K562 (cell line): ENCODE measurements around the gene TRANK1. TPM values are rescaled to one million over a fixed set of nuclear protein-coding genes. Genes with fewer than 3 reads are reported as not detected.

Experiments used
- ARID3A ChIP-seq: IDR thresholded peaks from 2 replicates; pipeline ENCODE4 v1.6.1; 2012; ENCODE audit warnings: low read depth, low read length, improper control_type of control experiment, borderline replicate concordance
- BDP1 ChIP-seq: IDR thresholded peaks from 3 replicates; pipeline ENCODE4 v1.6.1; 2011; ENCODE audit not compliant: insufficient read length, insufficient read depth
- CBX8 ChIP-seq: fragments of 200-600 bp; sonication (generic); IDR thresholded peaks from 2 replicates; pipeline ENCODE4 v1.6.1; 2012; ENCODE audit warnings: borderline replicate concordance, mixed run types, low read depth, mild to moderate bottlenecking, moderate library complexity, mixed read lengths, low read length, control low read depth, inconsistent platforms; ENCODE audit not compliant: poor library complexity, severe bottlenecking; ENCODE audit errors: extremely low read depth
- CTBP1 ChIP-seq: fragments of 450-650 bp; IDR thresholded peaks from 2 replicates; pipeline ENCODE4 v1.6.1; 2016; ENCODE audit warnings: borderline replicate concordance
- FOXK1 ChIP-seq: sonication (generic); formaldehyde crosslinking; IDR thresholded peaks from 2 replicates; pipeline ENCODE4 v1.8.0; 2022; ENCODE audit warnings: missing genetic modification reagents, mild to moderate bottlenecking, borderline replicate concordance
- FOXM1 ChIP-seq, 2 experiments: fragments of 450-650 bp in 1 of 2; sonication (generic) in 1 of 2; formaldehyde crosslinking in 1 of 2; IDR thresholded peaks; 2 replicates each; pipeline versions ENCODE4 v1.6.1 to v1.9.0; 2017 to 2022; ENCODE audit warnings: low read depth in 2 of 2, mild to moderate bottlenecking in 2 of 2, missing genetic modification reagents in 1 of 2, moderate library complexity in 1 of 2
- HDAC1 ChIP-seq, 2 experiments: fragments of 450-650 bp; IDR thresholded peaks; 2 replicates each; pipeline ENCODE4 v1.6.1; 2016 to 2017; ENCODE audit warnings: inconsistent platforms in 1 of 2, mild to moderate bottlenecking in 1 of 2, moderate library complexity in 1 of 2
- KDM2B ChIP-seq: fragments of 250-450 bp; sonication (Bioruptor Pico); IDR thresholded peaks from 2 replicates; pipeline ENCODE4 v1.8.0; 2021; ENCODE audit warnings: mild to moderate bottlenecking, moderate library complexity
- KLF13 ChIP-seq: fragments of 450-650 bp; IDR thresholded peaks from 2 replicates; pipeline ENCODE4 v1.6.1; 2016; ENCODE audit warnings: missing genetic modification characterization, low read depth, mild to moderate bottlenecking, missing compliant biosample characterization, moderate library complexity, borderline replicate concordance
- MTA1 ChIP-seq: fragments of 450-650 bp; IDR thresholded peaks from 2 replicates; pipeline ENCODE4 v1.6.1; 2017; ENCODE audit warnings: borderline replicate concordance
- MTA3 ChIP-seq: fragments of 450-650 bp; formaldehyde crosslinking; IDR thresholded peaks from 2 replicates; pipeline ENCODE4 v1.6.1; 2017; ENCODE audit warnings: mild to moderate bottlenecking, borderline replicate concordance
- POLR2AphosphoS2 ChIP-seq: IDR thresholded peaks from 2 replicates; pipeline ENCODE4 v1.6.1; 2012; ENCODE audit warnings: low read length, improper control_type of control experiment
- POU5F1 ChIP-seq: fragments of 150-350 bp; IDR thresholded peaks from 2 replicates; pipeline ENCODE4 v1.6.1; 2014; ENCODE audit warnings: borderline replicate concordance, low read length, low read depth, mild to moderate bottlenecking; ENCODE audit not compliant: partially characterized antibody
- RBM22 ChIP-seq: fragments of 200-400 bp; formaldehyde crosslinking; IDR thresholded peaks from 2 replicates; pipeline ENCODE4 v1.6.1; 2018; ENCODE audit warnings: low read length, low read depth; ENCODE audit not compliant: poor library complexity, severe bottlenecking
- SMAD3 ChIP-seq: fragments of 450-650 bp; formaldehyde crosslinking; conservative IDR thresholded peaks from 2 replicates; pipeline ENCODE4 v1.4.0; 2020; ENCODE audit warnings: mild to moderate bottlenecking
- SMARCC2 ChIP-seq: fragments of 450-650 bp; IDR thresholded peaks from 2 replicates; pipeline ENCODE4 v1.6.1; 2017; ENCODE audit warnings: antibody characterized with exemption, moderate library complexity, mild to moderate bottlenecking, low read depth
- SREBF1 ChIP-seq: fragments of 150-350 bp; IDR thresholded peaks from 2 replicates; pipeline ENCODE4 v1.6.1; 2014; ENCODE audit warnings: antibody characterized with exemption, low read depth, low read length, borderline replicate concordance
- TRIM24 ChIP-seq, 2 experiments: fragments of 450-650 bp; IDR thresholded peaks; 2 replicates each; pipeline ENCODE4 v1.6.1; 2016
- ZNF24 ChIP-seq: fragments of 450-650 bp; IDR thresholded peaks from 2 replicates; pipeline ENCODE4 v1.6.1; 2016
- ZNF395 ChIP-seq: fragments of 200-800 bp; sonication (Bioruptor generic); IDR thresholded peaks from 2 replicates; pipeline ENCODE4 v1.6.1; 2017; ENCODE audit warnings: missing genetic modification characterization, missing compliant biosample characterization
- ZNF398 ChIP-seq: fragments of 250-450 bp; sonication (Bioruptor Pico); IDR thresholded peaks from 2 replicates; pipeline ENCODE4 v1.8.0; 2021; ENCODE audit warnings: moderate library complexity, mild to moderate bottlenecking, inconsistent platforms
- ZNF583 ChIP-seq: fragments of 250-450 bp; sonication (Bioruptor Pico); IDR thresholded peaks from 2 replicates; pipeline ENCODE4 v1.4.0; 2020
- polyA plus RNA-seq, 8 experiments: library from polyadenylated mRNA; depleted of rRNA in 4 of 8; stranded (reverse) in 5 of 8; unstranded in 3 of 8; fragments of >200 nt; fragmentation: Nextera tagmentation in 2 of 8; fragmentation: Illumina TruSeq in 1 of 8; extraction: Ambion mirVana in 2 of 8; extraction: Trizol in 1 of 8; gene quantifications; 2 replicates each; pipeline versions ENCODE4 v1.2.1 to v1.2.3, GENCODE V29; 2011 to 2014; ENCODE audit warnings: inconsistent platforms in 1 of 8, missing spikeins in 1 of 8
- total RNA-seq, 7 experiments: library from RNA; depleted of rRNA in 6 of 7; stranded (reverse); fragments of >200 nt in 6 of 7; fragmentation: Illumina TruSeq in 2 of 7; extraction: Trizol in 2 of 7; gene quantifications; 2 replicates each; pipeline versions ENCODE4 v1.2.1 to v1.2.3, GENCODE V29; 2011 to 2021; ENCODE audit warnings: low replicate concordance in 1 of 7

TRANK1 gene
- total and polyA plus RNA-seq, 9 of the 15 experiments (the other 6 are each of a cell fraction or from before 2014, with no cell fraction given), result 0.41 to 5.3 (median 2.1) TPM

DNA sequence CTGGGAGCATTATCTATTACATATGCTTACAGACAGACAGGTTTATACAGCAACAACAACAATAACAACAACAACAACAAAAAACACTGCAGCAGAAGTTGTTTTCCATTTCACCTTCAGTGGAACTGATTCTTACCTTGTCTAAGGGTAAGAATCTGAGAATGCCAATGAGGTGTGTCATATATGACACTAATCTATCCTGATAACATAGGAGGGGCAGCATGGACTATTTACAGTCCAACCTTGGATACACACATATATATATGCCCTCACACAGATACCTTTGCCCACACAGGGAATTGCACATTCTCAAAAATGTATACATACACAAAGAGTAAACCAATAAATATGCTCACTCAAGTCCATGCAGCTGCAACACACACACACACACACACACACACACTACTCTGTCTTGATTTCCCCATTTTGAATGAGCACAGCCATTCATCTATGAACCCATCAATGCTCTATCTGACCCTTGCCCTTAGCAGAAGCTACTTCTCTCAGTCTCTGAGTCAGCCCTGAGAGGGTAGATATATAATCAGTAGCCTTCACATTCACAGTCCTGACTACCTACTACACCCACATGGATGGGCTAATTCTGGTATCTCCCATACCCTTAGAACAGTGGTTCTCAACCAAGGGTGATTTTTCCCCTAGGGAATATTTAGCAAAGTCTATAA is 9.7 kb upstream of the TRANK1 start (continued):
- TF ChIP-seq KDM2B (CRISPR knock-in tag) (no peak), FOXM1 (IDR thresholded peaks at IDR 0.05; ENCODE audit: low read depth) (peak; percentile 67; the same call in 1 of the 2 replicates), FOXM1 (CRISPR knock-in tag; IDR thresholded peaks at IDR 0.05; ENCODE audit: low read depth) (no peak), ZNF583 (CRISPR knock-in tag) (no peak), POU5F1 (no peak), HDAC1 (IDR thresholded peaks at IDR 0.05) (peak in 1 of 2 experiments; percentile 75; a peak in 1 of 4 replicates), FOXK1 (no peak), BDP1 (no peak), MTA3 (no peak), ARID3A (no peak), ZNF395 (CRISPR knock-in tag) (no peak; the same call in 1 of the 2 replicates), ZNF24 (no peak), CBX8 (no peak), SREBF1 (no peak), KLF13 (tag) (no peak), ZNF398 (CRISPR knock-in tag) (no peak), POLR2AphosphoS2 (no peak), SMARCC2 (peak; percentile 65), RBM22 (no peak), MTA1 (0 out of 2 replicates have a peak, but pooled peaks have one; percentile 38), TRIM24 (IDR thresholded peaks at IDR 0.05) (peak; percentile 79 to 80), SMAD3 (CRISPR knock-in tag) (no peak), CTBP1 (peak; percentile 64)
